Glomerular endothelial cell (primary cell): Measurements from ENCODE around the gene PPFIBP2. TPM values are rescaled to one million over a fixed set of nuclear protein-coding genes. Genes with fewer than 3 reads are reported as not detected.
"Not testable (repeated sequence)": the region's sequence is repeated elsewhere in the genome, so short reads cannot be mapped to it uniquely, and the experiment has no call there.

Experiments
- DNase-seq: peaks from one replicate; pipeline ENCODE4 v3.0.0-alpha.2; 2011; ENCODE audit warnings: low read depth, low spot score; ENCODE audit errors: extremely low read depth
- total RNA-seq: library from RNA; depleted of rRNA; stranded (reverse); fragments of >200 nt; gene quantifications from 2 replicates; pipeline ENCODE4 v1.2.3, GENCODE V29; 2015

PPFIBP2 gene
- total RNA-seq, 1 donor from 2014 or later = 2.4 TPM

- DNase-seq = no peak
Observed at GRCh38 chr11:7655253-7656217, 141.7 kb downstream of the PPFIBP2 start.

GRCh38 chr11:7656704-7657103 is 142.9 kb downstream of the PPFIBP2 start:
- no peak for DNase-seq

- DNase-seq = peak; percentile 62
Observed at GRCh38 chr11:7657306-7658025, 143.7 kb downstream of the PPFIBP2 start.

- not testable (repeated sequence) for DNase-seq
Observed at GRCh38 chr11:7663531-7663930, 149.7 kb downstream of the PPFIBP2 start.

GRCh38 chr11:7664867-7665266 is 151.1 kb downstream of the PPFIBP2 start:
- no peak for DNase-seq

- DNase-seq = peak; percentile 25
Observed at GRCh38 chr11:7665473-7666291, 151.9 kb downstream of the PPFIBP2 start.

- DNase-seq = no peak
Observed at GRCh38 chr11:7666292-7666866, 152.6 kb downstream of the PPFIBP2 start.

GRCh38 chr11:7667460-7667859 is 153.7 kb downstream of the PPFIBP2 start:
- DNase-seq = no peak

GRCh38 chr11:7668464-7668863 is 154.7 kb downstream of the PPFIBP2 start:
- DNase-seq = no peak

GRCh38 chr11:7668911-7669310 is 155.1 kb downstream of the PPFIBP2 start:
- no peak for DNase-seq

- no peak for DNase-seq
Observed at GRCh38 chr11:7670641-7671040, 156.8 kb downstream of the PPFIBP2 start.

GRCh38 chr11:7671347-7672215 is 157.8 kb downstream of the PPFIBP2 start:
- DNase-seq = no peak

GRCh38 chr11:7672276-7672959 is 158.6 kb downstream of the PPFIBP2 start:
- no peak for DNase-seq

- DNase-seq = no peak
Observed at GRCh38 chr11:7672960-7673723, 159.3 kb downstream of the PPFIBP2 start, which contains the start of gene CYB5R2. CYB5R2 (minus strand) TSS chr11:7673500; CDS start chr11:7672825, 675 bp downstream.

GRCh38 chr11:7673724-7674434 is 160.1 kb downstream of the PPFIBP2 start:
- DNase-seq = no peak

- DNase-seq = no peak
Observed at GRCh38 chr11:7675631-7676030, 161.8 kb downstream of the PPFIBP2 start.

- DNase-seq = no peak
Observed at GRCh38 chr11:7677071-7677470, 163.3 kb downstream of the PPFIBP2 start.
